HG03025 (cell line): ENCODE results near the gene CACNG1.

ENCODE experiments used
- ATAC-seq: cut with Tn5 transposase; IDR thresholded peaks from one replicate; pipeline ENCODE4 v1.9.1; 2021; ENCODE audit warnings: mild to moderate bottlenecking, moderate library complexity; ENCODE audit not compliant: unreplicated experiment, low FRiP score

CACNG1 gene

DNA sequence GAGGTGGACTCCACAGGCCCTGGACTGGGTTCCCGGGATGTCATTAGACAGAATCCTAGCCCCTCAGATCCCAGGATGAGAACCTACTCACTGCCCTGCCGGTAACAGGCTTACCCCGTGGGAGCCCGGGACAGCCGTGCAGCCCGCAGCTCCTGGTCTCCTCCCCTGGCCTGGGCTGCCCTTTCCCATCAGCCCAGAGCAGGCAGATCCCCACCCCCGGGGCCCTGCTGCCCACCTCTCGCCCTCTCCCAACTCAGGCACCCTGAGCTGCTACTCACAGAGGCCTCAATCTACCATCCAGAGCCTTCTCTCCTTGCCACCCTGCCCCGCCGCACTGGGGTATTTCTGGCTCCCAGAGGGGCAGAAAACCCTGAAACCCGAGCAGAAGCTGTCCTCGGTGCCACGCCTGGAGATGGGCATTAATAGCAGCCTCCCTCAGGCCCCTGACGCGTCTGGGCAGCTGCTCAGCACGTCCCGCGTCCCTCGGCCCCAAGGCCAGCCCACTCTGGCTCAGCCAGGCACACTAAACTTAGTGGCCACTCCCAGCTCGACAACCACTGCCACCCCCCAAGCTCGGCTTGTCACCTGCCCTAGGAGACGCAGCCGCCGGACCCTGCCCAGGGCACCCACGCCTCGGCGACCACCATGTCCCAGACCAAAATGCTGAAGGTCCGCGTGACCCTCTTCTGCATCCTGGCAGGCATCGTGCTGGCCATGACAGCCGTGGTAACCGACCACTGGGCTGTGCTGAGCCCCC lies at the start of gene CACNG1:
CACNG1 (plus strand) TSS at position 539 of the 757 bp plus-strand sequence; CDS start at position 646, 107 bp downstream.
- ATAC-seq = no peak

GRCh38 chr17:66994930-66995535 lies 49.3 kb upstream of the CACNG1 start:
- ATAC-seq = no peak

DNA sequence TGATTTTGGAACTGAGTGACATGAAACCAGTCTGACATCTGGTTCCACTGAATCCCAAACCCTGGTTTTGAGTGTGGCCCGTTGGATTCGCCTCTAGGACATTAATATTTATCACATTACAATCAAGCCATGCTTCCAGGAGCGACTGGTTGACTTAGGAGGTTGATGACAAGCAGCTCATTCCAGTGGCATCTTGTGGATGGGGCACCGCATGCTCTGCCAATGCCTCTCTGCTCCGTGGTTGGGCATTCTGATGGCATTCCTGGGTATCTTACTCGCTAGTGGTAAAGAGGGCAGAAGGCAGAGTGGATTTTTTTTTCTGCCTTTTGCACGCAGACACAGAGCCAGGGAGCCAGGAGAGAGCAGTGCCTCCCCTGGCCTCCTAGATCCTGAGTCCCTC lies 48.4 kb upstream of the CACNG1 start:
- ATAC-seq = no peak

DNA sequence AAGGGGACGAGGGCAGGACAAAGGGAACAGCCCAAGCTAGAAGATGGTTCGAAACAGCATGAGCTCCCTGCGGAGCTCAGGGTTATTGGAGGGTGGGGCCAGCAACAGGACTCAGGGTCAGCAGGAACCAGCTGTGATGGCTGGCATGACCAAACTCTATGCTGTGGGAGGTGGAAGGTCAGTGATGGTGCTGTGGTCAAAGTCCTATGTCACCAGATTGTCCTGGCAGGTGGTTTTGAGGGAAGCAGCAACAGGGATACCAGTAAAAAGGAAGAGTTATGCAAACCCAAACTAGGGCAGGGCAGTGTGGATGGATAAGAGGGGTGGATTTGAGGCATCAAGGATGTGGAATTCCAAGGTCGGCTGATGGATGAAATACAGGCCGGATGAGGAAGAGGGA lies 47.4 kb upstream of the CACNG1 start:
- ATAC-seq = no peak

- no peak for ATAC-seq
Observed at GRCh38 chr17:67003231-67003630, 41.1 kb upstream of the CACNG1 start.

GRCh38 chr17:67004181-67004580 lies 40.2 kb upstream of the CACNG1 start:
- no peak for ATAC-seq

GRCh38 chr17:67007266-67007665 lies 37.1 kb upstream of the CACNG1 start:
- ATAC-seq = no peak

GRCh38 chr17:67008101-67008500 lies 36.3 kb upstream of the CACNG1 start:
- no peak for ATAC-seq

DNA sequence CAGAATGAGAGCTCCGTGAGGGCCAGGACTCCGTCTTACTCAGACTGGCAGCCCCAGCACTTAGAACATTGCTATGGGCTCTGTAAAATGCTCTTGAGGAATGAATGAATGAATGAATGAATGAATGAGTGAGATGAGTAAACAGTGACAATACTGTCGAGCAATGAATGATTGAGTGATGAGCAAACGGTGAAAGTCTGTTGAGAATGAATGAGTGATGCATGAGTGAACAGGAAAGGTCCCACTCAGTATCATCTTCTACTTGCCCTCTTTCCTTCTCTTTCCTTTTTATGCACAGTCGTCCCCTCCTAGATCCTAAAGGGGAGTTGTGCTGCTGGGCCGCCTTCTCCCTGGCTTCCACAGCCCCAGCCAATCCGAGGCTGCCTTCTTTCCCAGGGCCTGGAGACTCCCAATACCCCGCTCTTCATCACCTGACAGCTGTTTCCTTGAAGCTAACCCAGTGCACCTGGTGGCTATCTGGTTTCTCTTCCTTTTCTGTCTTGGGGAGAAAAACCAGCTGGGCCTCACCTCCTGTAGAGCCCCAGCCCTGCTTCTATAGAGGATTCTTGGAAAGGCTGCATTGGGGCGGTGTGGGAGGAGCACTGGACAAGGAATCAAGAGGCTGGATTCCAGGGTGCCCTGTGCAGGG lies 32.7 kb upstream of the CACNG1 start:
- ATAC-seq = peak; percentile 61

DNA sequence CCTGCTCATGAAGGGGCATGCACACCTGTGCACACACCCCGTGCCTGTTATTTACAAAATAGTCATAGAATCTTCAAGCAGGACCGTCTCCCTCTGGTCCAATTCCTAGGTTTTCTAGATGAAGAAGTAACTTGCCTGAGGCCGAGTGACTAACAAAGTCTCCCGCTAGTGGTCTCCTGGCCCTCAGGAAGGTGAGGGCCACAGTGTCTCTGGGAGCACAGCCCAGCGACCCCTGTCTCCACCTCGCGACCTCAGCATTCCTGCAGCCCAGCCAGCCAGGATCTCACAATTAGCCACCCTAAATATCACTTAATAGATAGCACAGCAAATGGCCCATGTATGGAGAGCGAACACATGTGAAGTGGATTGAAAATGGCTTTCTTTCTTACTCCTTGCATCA lies 30.5 kb upstream of the CACNG1 start:
- no peak for ATAC-seq

DNA sequence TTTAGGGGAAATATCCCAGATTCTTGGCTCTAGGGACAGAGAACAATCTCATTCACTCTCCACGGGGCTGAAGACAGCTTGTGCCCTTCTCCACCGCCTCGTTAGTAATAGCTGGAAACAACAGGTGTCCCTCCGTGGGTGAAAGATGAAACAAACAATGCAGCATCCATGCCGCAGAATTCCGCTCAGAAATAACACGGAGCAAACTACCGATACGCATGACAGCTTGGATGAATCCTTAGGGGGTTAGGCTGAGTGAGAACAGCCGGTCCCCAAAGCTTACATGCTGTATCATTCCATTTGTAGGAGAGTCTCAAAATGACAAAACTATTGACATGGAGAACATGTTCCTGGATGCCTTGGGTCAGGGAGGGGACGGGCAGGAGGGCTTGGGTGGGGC lies 29.4 kb upstream of the CACNG1 start:
- no peak for ATAC-seq

GRCh38 chr17:67016039-67016762 lies 28.2 kb upstream of the CACNG1 start:
- no peak for ATAC-seq

DNA sequence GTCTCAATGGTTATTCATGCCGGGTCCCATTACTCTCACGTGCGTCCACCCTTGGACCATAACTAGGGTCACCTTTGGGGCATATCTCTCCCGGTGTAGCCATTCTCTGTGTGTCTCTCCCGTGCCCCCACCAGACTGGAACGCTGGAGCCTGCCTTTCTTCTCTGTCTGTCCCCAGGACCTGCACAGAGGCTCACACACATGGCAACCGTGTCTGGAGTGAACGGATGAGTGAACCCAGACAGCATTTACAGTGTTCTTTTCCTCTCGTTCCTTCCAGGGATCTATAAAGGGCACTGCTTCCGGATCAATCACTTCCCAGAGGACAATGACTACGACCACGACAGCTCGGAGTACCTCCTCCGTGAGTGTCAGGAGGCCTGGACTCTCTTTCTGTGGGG lies 26.4 kb upstream of the CACNG1 start:
- ATAC-seq = no peak

DNA sequence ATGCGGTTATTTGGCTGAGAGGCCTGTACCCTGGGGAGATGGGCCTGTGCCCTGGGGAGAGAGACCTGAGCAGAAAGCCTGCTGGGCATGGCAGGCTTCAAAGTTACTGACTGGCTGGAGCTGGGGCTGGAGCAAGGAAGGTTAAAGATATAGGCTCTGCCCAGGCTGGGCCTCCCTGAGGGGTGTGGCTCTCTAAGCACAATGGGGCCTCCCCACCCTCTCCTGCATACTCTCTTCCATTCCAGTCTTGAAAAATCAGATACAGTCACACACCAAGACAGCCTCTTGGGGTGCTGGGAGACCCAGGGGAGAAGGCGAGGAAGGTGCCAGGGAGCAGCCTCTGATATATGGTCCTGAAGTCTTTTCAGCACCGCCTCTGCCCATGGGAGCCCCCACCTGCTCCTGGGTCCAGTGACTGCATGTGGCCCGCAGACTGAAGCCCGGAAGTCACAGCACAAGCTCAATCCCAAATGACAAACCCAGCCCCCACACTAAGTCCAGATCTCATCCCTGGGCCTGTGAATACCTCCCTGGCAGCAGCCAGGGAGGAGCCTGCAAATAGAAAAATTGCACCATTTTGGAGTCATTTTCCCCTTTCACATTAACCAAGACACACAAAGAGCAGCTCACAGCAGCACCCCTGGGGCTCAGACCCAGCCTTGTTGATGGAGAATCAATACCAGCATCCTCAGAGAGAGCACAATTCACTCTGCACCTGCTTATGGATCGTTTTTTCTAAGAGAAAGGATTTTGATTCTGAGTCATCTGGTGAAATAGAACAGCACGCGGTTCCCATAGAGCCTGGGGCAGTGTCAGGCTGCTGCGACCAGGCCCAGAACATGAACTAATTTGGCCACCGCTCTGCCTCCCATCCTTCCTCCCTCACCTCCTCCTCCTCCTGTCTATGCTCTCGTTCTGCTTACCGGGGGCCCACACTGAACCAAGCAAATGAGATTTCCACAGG lies 25.6 kb upstream of the CACNG1 start:
- ATAC-seq = no peak

DNA sequence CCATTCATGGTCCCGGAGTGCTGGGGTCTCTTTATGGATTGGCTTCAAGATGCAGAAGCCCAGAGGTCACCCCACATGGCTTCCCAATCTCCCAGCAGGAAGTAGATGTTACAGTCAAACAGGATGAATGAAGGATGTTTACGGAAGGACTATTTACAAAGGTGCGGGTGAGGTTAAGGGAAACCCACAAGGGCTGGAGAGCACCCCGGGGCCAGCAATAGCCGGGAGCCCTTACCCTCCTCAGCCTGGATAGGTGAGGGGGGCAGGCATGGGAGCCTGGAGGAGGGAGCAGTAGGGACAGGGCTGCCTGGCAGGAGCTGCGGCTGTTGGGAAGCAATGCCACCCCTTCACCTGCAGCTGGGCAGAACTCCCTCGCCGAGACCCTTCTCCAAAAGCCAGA lies 24.5 kb upstream of the CACNG1 start:
- ATAC-seq = no peak

DNA sequence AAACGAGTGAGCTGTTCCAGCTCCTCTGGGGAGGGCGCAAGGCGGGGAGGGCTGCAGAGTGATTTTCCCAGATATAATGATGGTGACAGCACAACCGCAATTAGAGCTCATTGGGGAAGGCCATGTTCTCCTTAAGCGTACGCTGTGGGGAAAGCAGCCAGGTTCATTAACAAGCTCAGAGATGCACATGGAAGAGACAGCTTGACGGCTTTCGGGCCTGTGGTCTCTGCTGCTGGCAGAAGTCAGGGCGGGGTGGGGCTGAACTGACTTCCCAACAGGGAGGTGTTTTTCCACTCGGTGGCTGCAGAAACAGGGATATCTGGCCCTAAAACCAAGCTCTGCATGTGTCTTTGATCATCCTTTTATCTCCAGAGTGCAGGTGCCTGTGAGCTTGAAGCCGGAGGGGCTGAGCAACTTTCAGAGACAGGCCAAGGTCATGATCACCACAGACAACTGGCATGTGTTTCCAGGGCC lies 24.0 kb upstream of the CACNG1 start:
- ATAC-seq = no peak

DNA sequence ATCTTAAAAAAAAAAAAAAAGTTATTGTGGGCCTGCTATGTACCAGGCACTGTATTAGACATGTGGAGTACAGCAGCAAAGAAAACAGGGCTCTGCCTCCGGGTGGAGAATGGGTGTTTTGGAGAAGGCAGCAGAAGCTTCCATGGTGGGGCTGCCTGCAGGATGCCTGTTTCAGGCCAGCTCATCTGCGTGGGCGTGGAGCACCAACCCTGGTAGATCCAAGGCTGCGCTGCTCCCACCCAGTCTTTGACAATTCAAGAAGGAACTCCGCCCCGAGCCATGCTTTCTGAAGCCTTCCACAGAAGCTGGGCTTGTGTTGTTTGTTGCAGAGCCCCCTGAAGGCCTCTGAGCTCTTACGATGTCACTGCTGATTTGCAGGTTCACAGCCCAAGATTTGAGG lies 23.2 kb upstream of the CACNG1 start:
- ATAC-seq = no peak

- no peak for ATAC-seq
Observed at GRCh38 chr17:67021743-67022450, 22.5 kb upstream of the CACNG1 start.

DNA sequence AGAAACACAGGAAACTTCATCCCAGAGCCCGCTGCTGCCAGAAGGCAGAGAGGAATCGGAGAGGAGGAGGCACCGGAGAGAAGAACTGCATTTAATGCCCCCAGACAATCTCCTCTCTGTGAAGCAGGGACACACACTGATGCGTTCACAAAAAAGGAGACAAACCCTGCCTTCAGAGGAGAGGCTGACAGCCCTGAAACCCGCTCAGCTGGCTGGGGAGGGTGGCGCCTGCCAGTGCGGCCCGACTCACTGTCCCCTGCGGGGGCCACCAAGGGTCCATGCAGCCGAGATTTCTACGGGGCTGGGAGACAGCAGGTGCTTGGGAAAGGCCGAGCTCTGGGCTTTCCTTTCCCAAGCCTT lies 21.9 kb upstream of the CACNG1 start:
- no peak for ATAC-seq
